KOPT-K1 (cell line): ENCODE measurements around the gene SNX6.

Experiments
- H3K27ac ChIP-seq: fragments of 200-600 bp; sonication (generic); 2 replicates; pipeline ENCODE4 v1.5.1; 2016; ENCODE audit warnings: antibody characterized with exemption, mild to moderate bottlenecking, low read depth, low read length; ENCODE audit not compliant: poor library complexity, severe bottlenecking
- H3K36me3 ChIP-seq: fragments of 200-600 bp; sonication (generic); 2 replicates; pipeline ENCODE4 v1.5.1; 2017; ENCODE audit warnings: antibody characterized with exemption, mild to moderate bottlenecking, low read length, moderate library complexity; ENCODE audit not compliant: insufficient read depth
- H3K9me3 ChIP-seq: fragments of 200-600 bp; sonication (generic); 2 replicates; pipeline ENCODE4 v1.5.1; 2017; ENCODE audit warnings: antibody characterized with exemption, low read length, mild to moderate bottlenecking; ENCODE audit not compliant: insufficient read depth, poor library complexity, severe bottlenecking

Gene SNX6

GRCh38 chr14:34619471-34619870 lies 10.5 kb downstream of the SNX6 start:
- Histone ChIP-seq H3K9me3 (no peaks in the 10 kb centered on the region), H3K27ac (no peak overlapping the region), H3K36me3 (peaks cover 81% of the 10 kb centered on the region)

- Histone ChIP-seq H3K9me3 (no peaks in the 10 kb centered on the region), H3K36me3 (peaks cover 67% of the 10 kb centered on the region)
These were observed 13.6 kb downstream of the SNX6 start for GRCh38 chr14:34616360-34616759.

GRCh38 chr14:34615507-34615906 lies 14.4 kb downstream of the SNX6 start:
- Histone ChIP-seq H3K9me3 (no peaks in the 10 kb centered on the region), H3K36me3 (peaks cover 59% of the 10 kb centered on the region), H3K27ac (no peak overlapping the region)

More at GRCh38 chr14:34616360-34616759, 13.6 kb downstream of the SNX6 start:
- no peak overlapping the region for H3K27ac ChIP-seq

GRCh38 chr14:34614638-34615037 lies 15.3 kb downstream of the SNX6 start:
- no peak overlapping the region for H3K27ac ChIP-seq
- H3K36me3 ChIP-seq: peaks cover 55% of the 10 kb centered on the region
- H3K9me3 ChIP-seq: no peaks in the 10 kb centered on the region

- Histone ChIP-seq H3K9me3 (no peaks in the 10 kb centered on the region), H3K27ac (no peak overlapping the region), H3K36me3 (peaks cover 64% of the 10 kb centered on the region)
These were observed 19.8 kb downstream of the SNX6 start for GRCh38 chr14:34610101-34610500.

GRCh38 chr14:34605461-34605860 lies 24.5 kb downstream of the SNX6 start:
- H3K36me3 ChIP-seq: peaks cover 92% of the 10 kb centered on the region
- no peak overlapping the region for H3K27ac ChIP-seq
- H3K9me3 ChIP-seq: no peaks in the 10 kb centered on the region

GRCh38 chr14:34604995-34605394 lies 25.0 kb downstream of the SNX6 start:
- Histone ChIP-seq H3K36me3 (peaks cover 94% of the 10 kb centered on the region), H3K9me3 (no peaks in the 10 kb centered on the region), H3K27ac (no peak overlapping the region)

- H3K27ac ChIP-seq: no peak overlapping the region
- peaks cover 100% of the 10 kb centered on the region for H3K36me3 ChIP-seq
- H3K9me3 ChIP-seq: no peaks in the 10 kb centered on the region
These were observed 33.1 kb downstream of the SNX6 start for GRCh38 chr14:34596891-34597290.

GRCh38 chr14:34593740-34594375 lies 36.1 kb downstream of the SNX6 start:
- Histone ChIP-seq H3K9me3 (no peaks in the 10 kb centered on the region), H3K36me3 (peaks cover 100% of the 10 kb centered on the region), H3K27ac (no peak overlapping the region)

- H3K9me3 ChIP-seq: no peaks in the 10 kb centered on the region
- peaks cover 98% of the 10 kb centered on the region for H3K36me3 ChIP-seq
- no peak overlapping the region for H3K27ac ChIP-seq
These were observed 37.3 kb downstream of the SNX6 start for GRCh38 chr14:34592623-34593022.

GRCh38 chr14:34583525-34583924 lies 46.4 kb downstream of the SNX6 start:
- Histone ChIP-seq H3K27ac (no peak overlapping the region), H3K36me3 (peaks cover 90% of the 10 kb centered on the region), H3K9me3 (no peaks in the 10 kb centered on the region)

- Histone ChIP-seq H3K9me3 (no peaks in the 10 kb centered on the region), H3K36me3 (peaks cover 91% of the 10 kb centered on the region), H3K27ac (no peak overlapping the region)
These were observed 47.7 kb downstream of the SNX6 start for GRCh38 chr14:34582117-34582680.

GRCh38 chr14:34580381-34580780 lies 49.6 kb downstream of the SNX6 start:
- Histone ChIP-seq H3K9me3 (no peaks in the 10 kb centered on the region), H3K36me3 (peaks cover 89% of the 10 kb centered on the region), H3K27ac (no peak overlapping the region)

- Histone ChIP-seq H3K9me3 (no peaks in the 10 kb centered on the region), H3K36me3 (peaks cover 92% of the 10 kb centered on the region), H3K27ac (no peak overlapping the region)
These were observed 58.2 kb downstream of the SNX6 start for GRCh38 chr14:34571771-34572170.

GRCh38 chr14:34569750-34570149 lies 60.2 kb downstream of the SNX6 start:
- Histone ChIP-seq H3K9me3 (no peaks in the 10 kb centered on the region), H3K36me3 (peaks cover 97% of the 10 kb centered on the region), H3K27ac (no peak overlapping the region)

GRCh38 chr14:34568803-34569202 lies 61.1 kb downstream of the SNX6 start:
- peaks cover 97% of the 10 kb centered on the region for H3K36me3 ChIP-seq
- no peaks in the 10 kb centered on the region for H3K9me3 ChIP-seq
- no peak overlapping the region for H3K27ac ChIP-seq
